ENCODE measurements around the gene BPIFA2. TPM values are rescaled to one million over a fixed set of nuclear protein-coding genes. Genes with fewer than 3 reads are reported as not detected.

Gene BPIFA2
- total RNA-seq, 1 experiment from 2014 or later, result not detected

DNA sequence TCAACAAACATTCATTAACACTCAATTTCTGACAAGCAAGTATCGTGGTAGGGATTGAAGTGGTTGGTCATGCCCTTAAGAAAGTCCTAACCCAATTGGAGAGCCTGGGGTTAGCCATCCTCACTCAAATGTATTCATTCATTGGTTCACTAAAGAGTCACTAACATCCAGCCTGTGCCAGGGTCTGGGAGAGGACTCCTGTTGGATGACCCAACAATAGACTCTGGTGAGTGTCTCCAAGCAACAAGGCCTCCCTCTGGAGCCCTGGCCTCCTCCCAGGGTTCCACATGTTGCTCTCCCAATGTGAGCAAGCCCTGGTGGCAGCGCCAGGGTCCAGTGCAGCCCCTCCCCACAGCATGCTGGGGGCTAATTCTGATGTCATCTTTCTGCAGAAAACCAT, 49.1 kb downstream of the BPIFA2 start, which contains the start of gene BPIFA3:
BPIFA3 (plus strand) TSS at position 301 of the 400 bp plus-strand sequence. CDS start 185 bp downstream, outside the sequence.
- Histone ChIP-seq H3K27me3 (peaks cover 2% of the 10 kb centered on the region; the same call in 1 of the 2 replicates), H3K9me3 (no peaks in the 10 kb centered on the region), H3K36me3 (no peaks in the 10 kb centered on the region), H3K4me3 (no peak within 1 kb of the TSS)
- DNase-seq, result no peak

DNA sequence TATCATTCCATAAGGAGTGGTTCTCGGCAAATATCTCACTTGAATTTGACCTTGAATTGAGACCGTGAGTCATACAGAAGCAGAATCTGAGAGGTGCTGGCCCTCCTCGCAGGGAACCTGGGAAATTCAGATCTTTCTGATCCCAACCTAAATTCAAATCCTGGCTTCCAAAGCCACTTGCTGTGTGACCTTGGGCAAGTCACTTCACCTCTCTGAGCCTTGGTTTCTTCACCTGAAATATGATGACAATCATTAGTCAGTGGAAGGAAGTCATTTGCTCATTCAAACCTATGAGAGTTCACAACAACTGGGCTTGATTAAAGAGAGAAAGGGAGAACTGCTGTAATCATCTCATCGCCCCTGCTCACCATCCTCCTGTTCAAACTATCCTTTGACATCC, 56.4 kb downstream of the BPIFA2 start:
- Histone ChIP-seq H3K4me3 (no peak overlapping the region), H3K36me3 (no peaks in the 10 kb centered on the region), H3K9me3 (no peaks in the 10 kb centered on the region), H3K27me3 (0 out of 2 replicates have a peak, but pooled peaks cover 2% of the 10 kb centered on the region)
- DNase-seq, result no peak

DNA sequence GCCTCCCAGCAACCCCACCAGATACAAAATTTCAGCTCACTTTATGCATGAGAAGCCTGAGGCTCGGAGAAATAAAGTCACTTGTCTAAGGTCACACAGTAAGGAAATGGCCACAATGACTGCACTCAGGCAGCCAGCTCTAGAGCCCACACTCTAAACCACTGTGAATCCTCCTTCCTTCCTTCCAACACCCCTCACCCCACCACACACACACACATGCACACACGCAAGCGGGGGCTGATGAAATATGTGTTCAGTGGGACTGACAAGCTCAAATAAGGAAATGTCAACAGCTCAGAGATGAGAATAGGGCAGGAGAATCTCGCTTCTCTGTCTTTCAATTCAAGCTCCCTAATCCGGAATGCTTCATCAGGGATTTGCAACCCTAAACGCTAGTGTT, 61.9 kb downstream of the BPIFA2 start:
- Histone ChIP-seq H3K27me3 (peaks cover 6% of the 10 kb centered on the region; the same call in 1 of the 2 replicates), H3K4me3 (no peak overlapping the region), H3K9me3 (no peaks in the 10 kb centered on the region), H3K36me3 (no peaks in the 10 kb centered on the region)
- DNase-seq, result no peak

Other genes with a start within 250 kb of the BPIFA2 start
- gene SUN5, start 163.7 kb upstream of the BPIFA2 start, total RNA-seq (2014; rRNA removed; shearing (Covaris generic); ENCODE audit: low replicate concordance), result not detected in 2 replicates
- not detected in 2 replicates for gene BPIFB2, start 160.5 kb upstream of the BPIFA2 start, total RNA-seq (2014; rRNA removed; shearing (Covaris generic); ENCODE audit: low replicate concordance)
- gene BPIFB6, start 136.5 kb upstream of the BPIFA2 start, total RNA-seq (2014; rRNA removed; shearing (Covaris generic); ENCODE audit: low replicate concordance), result not detected in 2 replicates
- gene BPIFB3, start 114.3 kb upstream of the BPIFA2 start, total RNA-seq (2014; rRNA removed; shearing (Covaris generic); ENCODE audit: low replicate concordance), result not detected in 2 replicates
- gene BPIFB4, start 88.5 kb upstream of the BPIFA2 start, total RNA-seq (2014; rRNA removed; shearing (Covaris generic); ENCODE audit: low replicate concordance), result not detected in 2 replicates
- not detected in 2 replicates for gene BPIFA3, start 49.2 kb downstream of the BPIFA2 start, total RNA-seq (2014; rRNA removed; shearing (Covaris generic); ENCODE audit: low replicate concordance)
- gene BPIFA1, start 67.8 kb downstream of the BPIFA2 start, total RNA-seq (2014; rRNA removed; shearing (Covaris generic); ENCODE audit: low replicate concordance), result not detected in 2 replicates
- not detected in 2 replicates for gene BPIFB1, start 115.1 kb downstream of the BPIFA2 start, total RNA-seq (2014; rRNA removed; shearing (Covaris generic); ENCODE audit: low replicate concordance)
- 25.2 and 52.2 TPM in 2 replicates for gene CDK5RAP1, start 233.4 kb downstream of the BPIFA2 start, total RNA-seq (2014; rRNA removed; shearing (Covaris generic); ENCODE audit: low replicate concordance)